Measurements from ENCODE around the gene KY.

KY gene

DNA sequence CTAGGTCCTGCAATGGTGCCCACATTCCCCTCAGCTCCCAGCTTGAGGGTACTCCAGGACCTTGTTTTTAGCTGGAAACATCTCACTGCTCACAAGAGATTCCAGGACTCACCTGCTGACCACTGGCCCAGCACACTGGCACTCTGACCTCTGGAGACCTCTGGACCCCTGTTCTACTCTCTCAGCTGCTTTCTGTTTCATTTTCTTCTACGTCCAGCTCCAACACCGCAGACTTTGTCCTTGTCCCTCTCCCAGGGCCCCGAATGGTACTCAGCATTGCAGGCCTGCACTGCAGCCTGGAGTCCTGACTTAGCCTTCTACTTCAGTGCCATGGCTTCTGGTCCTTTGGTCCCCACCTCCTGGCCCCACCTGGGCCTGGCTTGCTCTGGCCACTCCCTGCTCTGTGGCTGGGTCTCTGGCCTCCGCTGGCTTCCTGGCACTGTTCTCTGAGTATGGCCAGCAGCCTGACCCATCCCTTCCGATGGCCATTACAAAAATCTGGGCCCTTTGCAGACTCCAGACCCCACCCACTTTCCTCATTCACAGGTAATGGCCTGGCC is 27.9 kb downstream of the KY start:
- H3K4me3 ChIP-seq (ENCODE audit: low read depth, low read length) = no peak overlapping the region
- no peak for TF ChIP-seq CTCF (IDR thresholded peaks at IDR 0.05; ENCODE audit: control insufficient read depth, extremely low read depth, insufficient read depth)
- no peak for DNase-seq (ENCODE audit: low read depth)

DNA sequence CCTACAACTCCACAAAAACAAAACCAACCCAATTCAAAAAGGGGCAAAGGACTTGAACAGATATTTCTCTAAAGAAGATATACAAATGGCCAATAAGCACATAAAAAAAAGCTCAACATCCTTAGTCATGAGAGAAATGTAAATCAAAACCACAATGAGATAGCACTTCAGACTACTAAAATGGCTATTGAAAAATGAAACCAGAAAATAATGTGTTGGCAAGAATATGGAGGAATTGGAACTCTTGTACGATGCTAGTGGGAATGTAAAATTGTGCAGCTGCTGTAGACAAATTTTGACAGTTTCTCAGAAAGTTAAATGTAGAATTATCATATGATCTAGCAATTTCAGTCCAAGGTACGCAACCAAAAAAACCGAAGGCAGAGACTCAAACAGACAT is 29.0 kb downstream of the KY start:
- H3K4me3 ChIP-seq (ENCODE audit: low read depth, low read length) = no peak overlapping the region
- TF ChIP-seq CTCF (IDR thresholded peaks at IDR 0.05; ENCODE audit: control insufficient read depth, extremely low read depth, insufficient read depth) = no peak
- no peak for DNase-seq (ENCODE audit: low read depth)

GRCh38 chr3:134620476-134621115 is 30.2 kb downstream of the KY start:
- no peak for DNase-seq (ENCODE audit: low read depth)
- TF ChIP-seq CTCF (IDR thresholded peaks at IDR 0.05; ENCODE audit: control insufficient read depth, extremely low read depth, insufficient read depth) = no peak
- H3K4me3 ChIP-seq (ENCODE audit: low read depth, low read length) = no peak overlapping the region

DNA sequence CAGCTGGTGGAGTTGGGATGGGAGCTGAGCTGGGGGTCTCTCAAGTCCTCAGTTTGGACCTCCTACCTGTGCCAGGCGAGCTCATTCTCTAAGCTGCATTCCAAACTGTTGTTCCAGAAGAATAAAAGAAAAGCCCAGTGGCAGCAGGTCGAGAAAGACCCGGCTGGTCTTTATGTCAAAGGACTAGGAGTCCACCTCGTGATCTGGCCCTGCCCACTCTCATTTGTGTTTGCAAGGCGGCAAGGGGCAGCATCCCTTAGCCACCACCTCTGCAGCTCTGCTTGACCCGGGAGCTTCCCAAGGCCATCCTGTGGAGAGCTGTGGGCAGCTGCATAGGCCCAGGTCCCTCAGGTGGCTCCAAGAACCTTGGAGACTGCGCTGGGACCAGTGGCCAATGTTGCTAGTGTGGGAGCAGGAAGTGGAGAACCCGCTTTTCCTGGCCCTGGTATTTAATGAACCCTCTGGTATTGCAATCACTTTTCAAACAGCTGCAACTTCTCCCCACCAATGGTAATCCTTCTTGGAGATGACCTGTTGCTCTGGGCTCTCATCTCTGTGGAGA is 30.9 kb downstream of the KY start:
- no peak for TF ChIP-seq CTCF (IDR thresholded peaks at IDR 0.05; ENCODE audit: control insufficient read depth, extremely low read depth, insufficient read depth)
- no peak overlapping the region for H3K4me3 ChIP-seq (ENCODE audit: low read depth, low read length)
- no peak for DNase-seq (ENCODE audit: low read depth)

GRCh38 chr3:134619301-134619615 is 31.6 kb downstream of the KY start:
- no peak for DNase-seq (ENCODE audit: low read depth)
- no peak for TF ChIP-seq CTCF (IDR thresholded peaks at IDR 0.05; ENCODE audit: control insufficient read depth, extremely low read depth, insufficient read depth)

DNA sequence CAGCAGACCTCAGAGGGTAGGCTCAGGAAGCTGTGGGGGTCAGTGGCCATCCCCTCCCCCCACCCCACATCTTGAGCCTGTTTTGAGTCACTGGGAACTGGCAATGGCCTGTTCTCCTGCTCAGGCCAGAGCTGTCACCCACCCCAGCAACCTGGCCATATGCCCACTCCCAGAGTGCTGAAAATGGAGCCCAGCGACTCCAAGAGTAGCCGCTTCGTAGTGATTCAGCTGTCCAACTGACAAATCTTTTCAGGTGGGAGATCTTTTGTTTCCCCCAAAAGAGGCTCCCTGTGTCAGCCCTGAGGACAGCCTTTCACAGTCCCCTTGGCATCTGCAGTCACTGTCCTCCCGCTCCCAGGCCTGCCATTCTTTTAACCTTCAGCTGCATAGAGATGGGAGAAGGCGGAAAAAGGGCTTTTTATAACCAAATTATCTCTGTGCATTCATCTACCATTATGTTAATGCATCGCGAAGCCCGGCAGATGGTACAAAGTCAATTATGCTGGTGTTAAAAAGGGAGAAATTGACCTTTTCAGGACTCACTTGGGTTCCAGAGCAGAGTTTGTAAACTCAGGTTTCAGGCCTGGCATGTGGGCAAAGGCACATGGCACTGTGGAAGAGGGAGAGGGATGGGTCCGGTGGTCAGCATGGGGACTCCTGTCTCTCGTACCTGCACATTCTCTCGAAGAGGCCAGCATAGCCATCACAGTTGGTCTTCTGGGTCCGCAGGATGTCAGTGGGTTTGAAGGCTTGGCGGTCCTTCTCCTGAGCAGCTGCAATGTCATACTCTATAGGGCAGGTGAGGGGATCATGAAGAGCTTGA is 32.1 kb downstream of the KY start:
- TF ChIP-seq CTCF (IDR thresholded peaks at IDR 0.05; ENCODE audit: control insufficient read depth, extremely low read depth, insufficient read depth) = no peak

More at GRCh38 chr3:134619301-134619615, 31.6 kb downstream of the KY start:
- no peak overlapping the region for H3K4me3 ChIP-seq (ENCODE audit: low read depth, low read length)

More for the DNA sequence above, 32.1 kb downstream of the KY start:
- no peak overlapping the region for H3K4me3 ChIP-seq (ENCODE audit: low read depth, low read length)
- DNase-seq (ENCODE audit: low read depth) = no peak

All from LNCaP clone FGC (cell line).